ENCODE results near the gene DNM3.

DNM3 gene

GRCh38 chr1:171904778-171905450, 63.6 kb downstream of the DNM3 start:
- peaks cover 12% of the 10 kb centered on the region; the same call in 1 of the 2 replicates for H3K4me1 ChIP-seq (ENCODE audit: insufficient read depth, low read length)
- no peaks in the 10 kb centered on the region for H3K9me3 ChIP-seq (ENCODE audit: control insufficient read depth, insufficient read depth, low read length)
- no peak overlapping the region for H3K9ac ChIP-seq (ENCODE audit: low read depth, low read length)
- no peaks in the 10 kb centered on the region for H3K36me3 ChIP-seq (ENCODE audit: insufficient read depth, low read length)

GRCh38 chr1:171909711-171910110, 68.4 kb downstream of the DNM3 start:
- H3K9me3 ChIP-seq (ENCODE audit: control insufficient read depth, insufficient read depth, low read length): no peaks in the 10 kb centered on the region
- H3K4me1 ChIP-seq (ENCODE audit: insufficient read depth, low read length): peaks cover 20% of the 10 kb centered on the region; the same call in 1 of the 2 replicates
- H3K9ac ChIP-seq (ENCODE audit: low read depth, low read length): no peak overlapping the region
- H3K36me3 ChIP-seq (ENCODE audit: insufficient read depth, low read length): no peaks in the 10 kb centered on the region

GRCh38 chr1:171910786-171911185, 69.5 kb downstream of the DNM3 start:
- H3K4me1 ChIP-seq (ENCODE audit: insufficient read depth, low read length): peaks cover 20% of the 10 kb centered on the region; the same call in 1 of the 2 replicates
- no peaks in the 10 kb centered on the region for H3K9me3 ChIP-seq (ENCODE audit: control insufficient read depth, insufficient read depth, low read length)
- H3K9ac ChIP-seq (ENCODE audit: low read depth, low read length): no peak overlapping the region
- H3K36me3 ChIP-seq (ENCODE audit: insufficient read depth, low read length): no peaks in the 10 kb centered on the region

GRCh38 chr1:171911506-171911905, 70.2 kb downstream of the DNM3 start:
- Histone ChIP-seq H3K36me3 (ENCODE audit: insufficient read depth, low read length) (no peaks in the 10 kb centered on the region), H3K9ac (ENCODE audit: low read depth, low read length) (no peak overlapping the region), H3K9me3 (ENCODE audit: control insufficient read depth, insufficient read depth, low read length) (no peaks in the 10 kb centered on the region), H3K4me1 (ENCODE audit: insufficient read depth, low read length) (peaks cover 20% of the 10 kb centered on the region; the same call in 1 of the 2 replicates)

- H3K9me3 ChIP-seq (ENCODE audit: control insufficient read depth, insufficient read depth, low read length): no peaks in the 10 kb centered on the region
- no peaks in the 10 kb centered on the region for H3K36me3 ChIP-seq (ENCODE audit: insufficient read depth, low read length)
- no peak overlapping the region for H3K9ac ChIP-seq (ENCODE audit: low read depth, low read length)
- peaks cover 23% of the 10 kb centered on the region; the same call in 1 of the 2 replicates for H3K4me1 ChIP-seq (ENCODE audit: insufficient read depth, low read length)
These were observed 71.3 kb downstream of the DNM3 start for GRCh38 chr1:171912509-171913175.

- no peaks in the 10 kb centered on the region for H3K9me3 ChIP-seq (ENCODE audit: control insufficient read depth, insufficient read depth, low read length)
- H3K36me3 ChIP-seq (ENCODE audit: insufficient read depth, low read length): no peaks in the 10 kb centered on the region
- no peak overlapping the region for H3K9ac ChIP-seq (ENCODE audit: low read depth, low read length)
- peaks cover 23% of the 10 kb centered on the region; the same call in 1 of the 2 replicates for H3K4me1 ChIP-seq (ENCODE audit: insufficient read depth, low read length)
These were observed 72.1 kb downstream of the DNM3 start for GRCh38 chr1:171913385-171913784.

- H3K9me3 ChIP-seq (ENCODE audit: control insufficient read depth, insufficient read depth, low read length): no peaks in the 10 kb centered on the region
These were observed 75.0 kb downstream of the DNM3 start for GRCh38 chr1:171916315-171916771.

GRCh38 chr1:171917331-171917730, 76.0 kb downstream of the DNM3 start:
- H3K36me3 ChIP-seq (ENCODE audit: insufficient read depth, low read length): no peaks in the 10 kb centered on the region
- H3K9ac ChIP-seq (ENCODE audit: low read depth, low read length): no peak overlapping the region
- H3K4me1 ChIP-seq (ENCODE audit: insufficient read depth, low read length): 0 out of 2 replicates have a peak, but pooled peaks cover 3% of the 10 kb centered on the region
- H3K9me3 ChIP-seq (ENCODE audit: control insufficient read depth, insufficient read depth, low read length): no peaks in the 10 kb centered on the region

More at GRCh38 chr1:171916315-171916771, 75.0 kb downstream of the DNM3 start:
- H3K9ac ChIP-seq (ENCODE audit: low read depth, low read length): no peak overlapping the region
- no peaks in the 10 kb centered on the region for H3K36me3 ChIP-seq (ENCODE audit: insufficient read depth, low read length)
- 0 out of 2 replicates have a peak, but pooled peaks cover 3% of the 10 kb centered on the region for H3K4me1 ChIP-seq (ENCODE audit: insufficient read depth, low read length)

- H3K4me1 ChIP-seq (ENCODE audit: insufficient read depth, low read length): 0 out of 2 replicates have a peak, but pooled peaks cover 3% of the 10 kb centered on the region
- H3K9me3 ChIP-seq (ENCODE audit: control insufficient read depth, insufficient read depth, low read length): no peaks in the 10 kb centered on the region
- H3K9ac ChIP-seq (ENCODE audit: low read depth, low read length): no peak overlapping the region
- no peaks in the 10 kb centered on the region for H3K36me3 ChIP-seq (ENCODE audit: insufficient read depth, low read length)
These were observed 78.9 kb downstream of the DNM3 start for GRCh38 chr1:171919891-171920887.

- Histone ChIP-seq H3K9ac (ENCODE audit: low read depth, low read length) (no peak overlapping the region), H3K36me3 (ENCODE audit: insufficient read depth, low read length) (no peaks in the 10 kb centered on the region), H3K9me3 (ENCODE audit: control insufficient read depth, insufficient read depth, low read length) (no peaks in the 10 kb centered on the region), H3K4me1 (ENCODE audit: insufficient read depth, low read length) (no peaks in the 10 kb centered on the region)
These were observed 81.7 kb downstream of the DNM3 start for GRCh38 chr1:171922999-171923398.

- Histone ChIP-seq H3K9me3 (ENCODE audit: control insufficient read depth, insufficient read depth, low read length) (no peaks in the 10 kb centered on the region), H3K9ac (ENCODE audit: low read depth, low read length) (no peak overlapping the region), H3K4me1 (ENCODE audit: insufficient read depth, low read length) (no peaks in the 10 kb centered on the region), H3K36me3 (ENCODE audit: insufficient read depth, low read length) (no peaks in the 10 kb centered on the region)
These were observed 87.8 kb downstream of the DNM3 start for GRCh38 chr1:171929121-171929520.

GRCh38 chr1:171931752-171932151, 90.5 kb downstream of the DNM3 start:
- Histone ChIP-seq H3K36me3 (ENCODE audit: insufficient read depth, low read length) (no peaks in the 10 kb centered on the region), H3K9ac (ENCODE audit: low read depth, low read length) (no peak overlapping the region), H3K9me3 (ENCODE audit: control insufficient read depth, insufficient read depth, low read length) (no peaks in the 10 kb centered on the region), H3K4me1 (ENCODE audit: insufficient read depth, low read length) (peaks cover under 1% of the 10 kb centered on the region; the same call in 1 of the 2 replicates)

GRCh38 chr1:171934664-171935063, 93.4 kb downstream of the DNM3 start:
- Histone ChIP-seq H3K36me3 (ENCODE audit: insufficient read depth, low read length) (no peaks in the 10 kb centered on the region), H3K9me3 (ENCODE audit: control insufficient read depth, insufficient read depth, low read length) (no peaks in the 10 kb centered on the region), H3K9ac (ENCODE audit: low read depth, low read length) (no peak overlapping the region), H3K4me1 (ENCODE audit: insufficient read depth, low read length) (peaks cover 6% of the 10 kb centered on the region)

- Histone ChIP-seq H3K36me3 (ENCODE audit: insufficient read depth, low read length) (no peaks in the 10 kb centered on the region), H3K9me3 (ENCODE audit: control insufficient read depth, insufficient read depth, low read length) (no peaks in the 10 kb centered on the region), H3K9ac (ENCODE audit: low read depth, low read length) (no peak overlapping the region), H3K4me1 (ENCODE audit: insufficient read depth, low read length) (peaks cover 11% of the 10 kb centered on the region)
These were observed 93.8 kb downstream of the DNM3 start for GRCh38 chr1:171935086-171935485.

Data from ES-I3 (cell line).